Stimulated activated CD8-positive, alpha-beta memory T cell treated with anti-CD3 and anti-CD28 coated beads, Interleukin-15, amount 100 ng/mL, for 48 hours (primary cell): ENCODE measurements around the gene FNBP1.
"Not testable (repeated sequence)": the region's sequence is repeated elsewhere in the genome, so short reads cannot be mapped to it uniquely, and the experiment has no call there.

ENCODE experiments used
- DNase-seq, 2 donors: peaks; one replicate each; pipeline ENCODE4 v3.0.0-alpha.2; 2020; ENCODE audit warnings: low read depth in 2 of 2

Gene FNBP1

DNA sequence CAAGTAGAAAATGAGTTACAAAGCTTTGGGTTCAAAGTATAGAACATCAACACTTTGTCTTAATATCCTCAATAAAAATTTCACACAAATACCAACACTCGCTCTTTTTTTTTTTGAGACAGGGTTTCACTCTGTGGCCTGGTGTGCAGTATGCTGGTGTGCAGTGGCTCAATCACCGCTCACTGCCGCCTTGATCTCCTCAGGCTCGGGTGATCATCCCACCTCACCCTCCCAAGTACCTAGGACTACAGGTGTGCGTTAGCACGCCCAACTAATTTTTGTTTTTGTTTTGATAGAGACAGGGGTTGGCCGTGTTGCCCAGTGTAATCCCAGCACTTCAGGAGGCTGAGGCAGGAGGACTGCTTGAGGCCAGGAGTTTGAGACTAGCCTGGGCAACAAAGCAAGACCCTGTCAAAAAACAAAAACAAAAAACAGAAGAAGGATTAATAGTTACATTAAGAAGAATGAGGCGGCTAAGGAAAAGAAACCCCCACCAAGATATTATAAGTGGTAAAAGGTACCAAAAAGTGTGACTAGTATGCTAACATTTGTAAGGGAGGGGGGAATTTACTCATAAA is 20.3 kb downstream of the FNBP1 start:
- DNase-seq, result no peak

DNA sequence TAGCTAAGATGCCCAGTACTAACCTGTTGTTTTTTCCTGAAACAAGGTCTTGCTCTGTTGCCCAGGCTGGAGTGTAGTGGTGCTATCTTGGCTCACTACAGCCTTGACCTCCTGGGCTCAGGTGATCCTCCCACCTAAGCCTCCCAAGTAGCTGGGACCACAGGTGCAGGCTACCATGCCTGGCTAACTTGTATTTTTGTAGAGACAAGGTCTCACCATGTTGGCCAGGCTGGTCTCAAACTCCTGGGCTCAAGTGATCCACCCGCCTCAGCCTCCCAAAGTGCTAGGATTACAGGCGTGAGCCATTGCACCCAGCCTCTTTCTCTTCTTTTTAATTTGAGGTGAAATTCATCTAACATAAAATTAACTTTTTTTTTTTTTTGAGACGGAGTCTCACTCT is 21.1 kb downstream of the FNBP1 start:
- not testable (repeated sequence) for DNase-seq

DNA sequence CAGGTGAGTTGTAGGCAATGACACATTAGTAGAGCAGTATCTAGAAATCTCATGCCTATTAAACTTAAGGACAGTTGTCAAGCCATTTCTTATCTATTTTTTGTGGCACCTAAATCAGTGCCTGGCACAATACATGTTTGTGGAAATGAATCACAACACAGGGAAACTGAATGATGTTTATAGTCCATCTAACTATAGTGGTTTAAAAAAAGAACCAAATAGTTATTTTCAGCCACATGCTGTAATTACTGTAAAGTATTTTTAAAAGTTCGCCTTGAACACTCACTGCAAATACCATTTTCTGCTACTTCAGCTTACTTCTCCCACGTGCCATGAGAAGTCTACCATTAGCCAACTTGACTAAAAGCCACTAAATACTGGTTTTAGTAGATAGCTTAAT is 21.9 kb downstream of the FNBP1 start:
- no peak for DNase-seq

DNA sequence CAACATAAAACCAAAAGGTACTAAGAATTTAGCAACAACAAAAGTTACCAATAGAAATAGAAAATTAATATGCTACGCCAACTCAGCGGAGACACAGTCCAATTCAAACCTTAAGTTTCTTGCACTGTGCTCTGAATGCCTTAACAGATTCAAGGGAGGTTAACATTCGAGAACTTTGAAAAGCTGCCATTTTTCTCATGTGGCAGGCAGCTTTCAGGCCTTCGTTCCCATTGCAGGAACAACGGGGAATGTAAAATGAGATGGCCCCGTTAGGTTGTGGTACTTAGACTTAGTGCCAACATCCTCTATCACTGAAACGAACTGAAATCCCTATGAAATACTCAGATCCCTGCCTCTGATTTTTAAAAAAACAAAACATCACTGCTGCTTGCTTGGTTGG is 22.4 kb downstream of the FNBP1 start:
- DNase-seq, result no peak

DNA sequence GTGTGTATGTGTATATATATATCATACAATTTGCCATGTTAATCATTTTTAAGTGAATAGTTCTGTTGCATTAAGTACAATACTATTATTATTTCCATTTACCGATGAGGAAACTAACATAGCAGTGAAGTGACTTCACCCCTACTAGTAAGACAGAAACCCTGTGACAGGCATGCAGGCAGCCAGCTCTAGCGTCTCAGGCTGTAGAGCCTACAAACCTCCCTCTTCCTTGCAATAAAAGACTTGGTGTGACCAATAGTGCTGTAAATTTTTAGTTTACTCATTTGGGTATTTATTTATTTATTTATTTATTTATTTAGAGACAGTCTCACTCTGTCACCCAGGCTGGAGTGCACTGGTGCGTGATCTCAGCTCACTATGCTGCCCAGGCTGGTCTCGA is 24.7 kb downstream of the FNBP1 start:
- DNase-seq, result no peak

DNA sequence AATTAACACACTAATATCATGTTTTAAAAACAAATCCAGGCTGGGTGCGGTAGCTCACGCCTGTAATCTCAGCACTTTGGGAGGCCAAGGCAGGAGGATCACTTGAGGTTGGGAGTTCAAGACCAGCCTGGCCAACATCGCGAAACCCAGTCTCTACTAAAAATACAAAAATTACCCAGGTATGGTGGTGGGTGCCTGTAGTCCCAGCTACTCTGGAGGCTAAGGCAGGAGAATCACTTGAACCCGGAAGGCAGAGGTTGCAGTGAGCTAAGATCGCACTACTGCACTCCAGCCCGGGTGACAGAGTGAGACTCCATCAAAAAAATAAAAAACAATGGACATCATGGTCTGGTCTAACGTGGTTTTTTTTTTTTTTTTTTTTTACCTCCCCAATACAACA is 25.5 kb downstream of the FNBP1 start:
- not testable (repeated sequence) for DNase-seq

DNA sequence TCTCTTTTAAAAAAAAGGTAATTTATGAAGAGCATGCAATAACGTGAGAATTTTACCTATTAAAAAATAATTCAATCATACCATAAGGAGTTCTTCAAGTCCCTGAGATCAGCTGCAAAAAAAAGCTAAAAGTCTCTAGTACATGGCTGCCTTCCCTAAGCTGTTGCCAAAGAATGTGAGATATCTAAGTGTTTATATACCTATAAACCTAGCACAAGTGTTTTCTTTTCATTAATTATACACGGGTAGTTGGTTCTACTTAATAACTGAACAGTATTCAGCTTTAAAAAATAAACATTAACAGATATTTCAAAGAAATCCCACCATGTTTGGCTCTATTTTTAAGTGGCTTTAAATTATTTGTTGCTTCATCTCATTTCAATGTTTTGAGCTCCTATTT is 25.9 kb downstream of the FNBP1 start:
- DNase-seq, result no peak

DNA sequence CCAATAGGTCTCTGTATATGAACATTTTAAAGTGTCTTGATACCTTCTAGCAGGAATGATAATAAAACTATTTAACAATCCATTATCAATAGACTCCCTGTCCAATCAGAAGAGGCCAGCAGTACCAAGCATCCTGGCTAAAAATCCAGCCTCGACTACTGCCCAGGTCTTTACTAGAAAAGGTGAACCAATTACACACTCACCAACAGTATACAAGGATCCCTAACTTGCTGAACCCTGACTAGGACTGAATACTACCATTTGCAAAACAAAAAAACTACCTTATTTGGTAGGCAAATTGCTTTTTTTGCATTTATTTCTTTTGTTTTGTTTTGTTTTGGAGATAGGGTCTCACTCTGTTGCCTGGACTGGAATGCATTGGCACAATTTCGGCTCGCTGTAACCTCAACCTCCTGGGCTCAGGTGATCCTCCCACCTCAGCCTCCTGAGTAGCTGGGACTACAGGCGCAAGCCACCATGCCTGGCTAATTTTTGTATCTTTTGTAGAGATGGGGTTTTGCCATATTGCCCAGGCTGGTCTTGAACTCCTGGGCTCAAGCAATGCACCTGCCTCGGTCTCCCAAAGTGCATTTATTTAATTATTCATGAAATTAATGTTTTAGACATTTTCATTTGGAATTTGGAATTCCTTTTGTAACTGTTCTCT is 27.5 kb downstream of the FNBP1 start:
- no peak for DNase-seq

DNA sequence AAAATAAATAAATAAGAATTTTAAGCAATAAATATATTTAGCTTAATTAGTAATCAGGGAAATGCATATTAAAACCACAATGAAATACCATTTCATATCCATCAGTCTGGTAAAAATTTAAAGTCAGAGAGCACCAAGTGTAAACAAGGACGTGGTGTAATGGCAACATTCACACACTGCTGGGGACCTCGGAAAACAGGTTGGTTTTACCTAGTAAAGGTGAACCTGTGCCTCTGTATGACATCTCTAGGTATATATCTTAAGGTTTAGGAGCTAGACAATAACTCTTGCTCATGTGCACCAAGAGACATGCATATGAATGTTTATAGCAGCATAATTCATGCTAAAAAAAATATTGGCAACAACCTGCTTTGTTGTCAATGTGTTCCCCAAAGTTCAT is 29.7 kb downstream of the FNBP1 start:
- DNase-seq, result no peak

DNA sequence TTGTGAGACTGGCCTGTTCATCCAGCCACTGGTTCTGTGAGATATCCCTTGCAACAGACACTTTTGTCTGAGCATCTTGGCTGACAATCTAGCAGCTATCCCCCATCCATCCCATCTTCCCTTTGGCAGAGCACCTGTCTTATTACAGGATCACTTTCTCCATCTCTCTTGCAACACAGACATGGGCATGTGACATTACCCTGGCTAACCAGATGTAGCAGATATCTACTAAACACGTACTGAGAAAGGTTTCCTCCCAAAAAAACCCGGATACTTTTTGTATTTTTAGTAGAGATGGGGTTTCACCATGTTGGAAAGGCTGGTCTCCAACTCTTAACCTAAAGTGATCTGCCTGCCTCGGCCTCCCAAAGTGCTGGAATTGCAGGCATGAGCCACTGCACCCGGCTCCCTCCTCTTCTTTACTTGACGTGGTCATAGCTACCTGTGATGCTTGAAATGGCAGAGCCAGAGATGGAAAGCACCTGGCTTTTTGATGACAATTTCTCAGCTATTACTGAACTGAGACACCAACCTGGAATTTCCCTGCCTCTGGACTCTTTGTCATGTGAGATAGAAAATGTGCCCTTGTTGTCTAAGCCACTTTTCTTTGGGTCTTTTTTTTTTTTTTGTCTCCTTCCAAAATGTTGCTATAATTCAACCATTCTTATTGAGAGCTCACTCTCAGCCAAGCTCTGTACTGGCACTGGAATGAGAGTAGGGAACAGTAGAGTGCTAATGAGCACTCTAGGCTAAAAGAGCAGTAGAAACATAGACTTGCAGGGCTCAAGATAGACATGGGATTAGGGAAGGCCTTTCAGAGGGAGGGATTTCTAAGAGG is 32.6 kb downstream of the FNBP1 start:
- DNase-seq, result no peak

DNA sequence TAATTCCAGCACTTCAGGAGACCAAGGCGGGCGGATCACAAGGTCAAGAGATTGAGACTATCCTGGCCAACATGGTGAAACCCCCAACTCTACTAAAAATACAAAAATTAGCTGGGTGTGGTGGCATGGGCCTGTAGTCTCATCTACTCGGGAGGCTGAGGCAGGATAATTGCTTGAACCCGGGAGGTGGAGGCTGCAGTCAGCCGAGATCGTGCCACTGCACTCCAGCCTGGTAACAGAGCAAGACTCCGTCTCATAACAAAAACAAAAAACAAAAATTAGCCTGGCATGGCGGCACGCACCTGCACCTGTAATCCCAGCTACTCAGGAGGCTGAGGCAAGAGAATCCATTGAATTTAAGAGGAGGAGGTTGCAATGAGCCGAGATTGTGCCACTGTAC is 33.4 kb downstream of the FNBP1 start:
- DNase-seq, result not testable (repeated sequence)

DNA sequence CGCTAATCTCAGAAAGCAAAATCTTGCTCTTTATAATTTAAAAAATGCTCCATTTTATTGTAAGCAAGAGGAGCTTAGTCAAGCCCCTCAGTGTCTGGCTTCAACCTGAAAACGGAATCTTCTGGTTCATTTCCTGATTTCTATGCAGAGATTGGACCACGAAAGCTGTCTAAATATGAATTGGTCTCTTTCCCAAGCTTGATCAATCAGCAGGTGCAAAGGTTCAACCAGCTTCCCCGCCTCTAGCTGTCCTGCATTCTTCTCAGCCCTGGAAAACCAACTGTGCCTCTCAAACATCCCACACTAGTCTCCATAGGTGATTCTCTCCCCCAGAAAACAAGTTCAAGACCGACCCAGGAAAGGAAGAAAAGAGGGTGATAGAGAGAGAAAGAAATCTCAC is 34.5 kb downstream of the FNBP1 start:
- no peak for DNase-seq

DNA sequence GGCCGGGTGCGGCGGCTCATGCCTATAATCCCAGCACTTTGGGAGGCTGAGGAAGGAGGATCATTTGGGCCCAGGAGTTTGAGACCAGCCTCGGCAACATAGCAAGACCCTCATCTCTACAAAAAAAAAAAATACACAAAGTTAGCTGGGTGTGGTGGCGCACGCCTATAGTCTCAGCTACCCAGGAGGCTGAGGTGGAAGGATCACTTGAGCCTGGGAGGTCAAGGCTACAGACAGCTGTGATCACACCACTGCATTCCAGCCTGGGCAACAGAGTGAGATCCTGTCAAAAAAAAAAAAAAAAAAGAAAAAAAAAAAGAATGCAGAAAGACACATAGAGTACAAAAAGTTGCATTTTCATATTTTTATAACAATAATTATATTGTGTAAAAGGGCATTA is 36.0 kb downstream of the FNBP1 start:
- not testable (repeated sequence) for DNase-seq

DNA sequence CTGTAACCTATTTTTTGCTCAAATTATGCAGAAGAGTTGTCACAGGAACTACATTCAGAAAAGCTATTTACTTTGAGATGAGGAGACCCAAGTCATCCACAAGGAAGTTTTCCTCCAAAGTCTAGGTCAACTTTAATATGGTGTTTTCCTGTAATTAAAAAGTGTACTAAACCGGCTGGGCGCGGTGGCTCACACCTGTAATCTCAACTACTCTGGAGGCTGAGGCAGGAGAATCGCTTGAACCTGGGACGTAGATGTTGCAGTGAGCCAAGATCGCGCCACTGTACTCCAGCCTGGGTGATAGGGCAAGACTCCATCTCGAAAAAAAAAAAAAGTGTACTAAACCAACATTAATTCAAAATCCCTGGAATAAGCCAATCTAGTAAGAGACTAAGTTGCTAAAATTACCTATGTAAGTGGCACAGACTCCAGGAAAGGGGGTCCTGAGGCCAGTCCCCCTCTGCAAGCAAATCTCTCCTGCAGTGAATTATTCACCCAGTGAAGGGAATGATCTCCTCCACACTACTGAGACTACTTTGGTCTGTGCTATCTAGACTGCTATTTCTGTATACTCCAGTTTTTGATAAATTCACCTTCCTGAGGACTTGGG is 38.9 kb downstream of the FNBP1 start:
- DNase-seq, result no peak

DNA sequence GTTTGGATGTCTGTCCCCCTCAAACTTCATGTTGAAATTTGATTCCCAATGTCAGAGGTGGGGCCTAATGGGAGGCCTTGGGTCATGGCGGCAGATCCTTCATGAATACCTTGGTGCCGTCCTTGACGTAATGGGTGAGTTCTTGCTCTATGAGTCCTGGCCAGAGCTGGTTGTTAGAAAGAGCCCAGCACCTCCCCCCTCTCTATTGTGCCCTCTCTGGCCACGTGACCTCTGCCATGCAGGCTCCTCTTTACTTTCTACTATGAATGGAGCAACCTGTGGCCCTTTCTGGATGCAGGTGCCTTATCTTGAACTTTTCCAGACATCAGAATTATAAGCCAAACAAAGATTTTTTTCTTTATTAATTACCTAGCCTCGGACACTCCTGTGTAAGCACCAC is 40.7 kb downstream of the FNBP1 start:
- no peak for DNase-seq

DNA sequence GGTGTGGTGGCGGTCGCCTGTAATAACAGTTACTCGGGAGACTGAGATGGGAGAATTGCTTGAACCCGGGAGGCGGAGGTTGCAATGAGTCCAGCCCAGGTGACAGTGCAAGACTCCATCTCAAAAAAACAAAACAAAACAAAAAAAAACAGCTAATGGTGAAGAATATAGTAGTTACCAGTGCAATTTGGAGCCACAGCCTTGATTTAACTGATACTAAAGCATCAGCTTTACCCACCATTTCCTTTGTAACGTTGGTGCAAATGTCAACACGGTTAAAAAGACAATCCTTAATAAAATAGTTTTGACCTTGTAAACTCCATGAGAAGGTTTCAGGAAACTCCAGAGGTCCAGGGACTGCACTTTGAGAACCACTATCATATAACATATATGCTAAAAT is 41.8 kb downstream of the FNBP1 start:
- DNase-seq, result no peak

DNA sequence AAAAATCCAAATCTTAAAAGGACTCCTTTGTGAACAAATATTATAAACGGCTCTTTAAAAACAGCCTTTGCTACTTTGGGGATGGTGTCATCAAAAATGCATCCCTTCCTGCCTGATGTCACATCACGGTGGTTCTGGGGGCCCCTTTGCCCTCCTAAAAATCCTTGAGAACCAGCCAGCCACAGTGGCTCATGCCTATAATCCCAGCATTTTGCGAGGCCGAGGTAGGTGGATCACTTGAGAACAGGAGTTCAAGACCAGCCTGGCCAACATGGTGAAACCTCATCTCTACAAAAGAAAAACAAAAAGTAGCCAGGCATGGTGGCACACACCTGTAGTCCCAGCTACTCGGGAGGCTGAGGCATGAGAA is 43.9 kb downstream of the FNBP1 start:
- DNase-seq, result no peak

DNA sequence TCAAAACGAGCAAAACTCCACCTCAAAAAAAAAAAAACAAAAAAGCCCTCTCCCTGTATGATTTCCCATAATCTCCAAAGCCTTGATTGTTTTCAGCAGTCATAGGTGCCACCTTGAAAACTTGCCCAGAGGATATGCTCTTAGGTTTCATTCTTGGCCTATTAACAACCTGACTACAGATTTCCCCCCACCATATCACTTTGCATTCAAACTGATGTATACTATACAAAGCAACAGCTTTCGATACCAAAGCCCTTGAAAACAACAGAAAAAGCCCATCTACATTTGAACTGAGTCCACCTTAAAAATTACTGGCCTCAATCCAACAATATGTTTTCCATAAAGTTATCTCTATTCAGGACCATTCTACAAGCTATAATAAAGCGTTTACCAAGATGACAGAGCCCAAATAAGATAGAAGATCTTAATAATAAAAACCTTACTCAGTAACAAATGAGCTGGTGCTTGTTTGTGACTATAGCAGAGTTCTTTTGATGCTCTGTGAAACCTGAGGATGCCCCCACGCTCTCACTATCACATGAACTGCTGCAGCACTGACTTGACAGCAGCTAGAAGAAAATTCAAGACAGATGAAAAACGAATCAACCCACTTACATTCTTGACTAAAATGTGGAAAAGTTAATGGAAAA is 44.4 kb downstream of the FNBP1 start:
- no peak for DNase-seq

DNA sequence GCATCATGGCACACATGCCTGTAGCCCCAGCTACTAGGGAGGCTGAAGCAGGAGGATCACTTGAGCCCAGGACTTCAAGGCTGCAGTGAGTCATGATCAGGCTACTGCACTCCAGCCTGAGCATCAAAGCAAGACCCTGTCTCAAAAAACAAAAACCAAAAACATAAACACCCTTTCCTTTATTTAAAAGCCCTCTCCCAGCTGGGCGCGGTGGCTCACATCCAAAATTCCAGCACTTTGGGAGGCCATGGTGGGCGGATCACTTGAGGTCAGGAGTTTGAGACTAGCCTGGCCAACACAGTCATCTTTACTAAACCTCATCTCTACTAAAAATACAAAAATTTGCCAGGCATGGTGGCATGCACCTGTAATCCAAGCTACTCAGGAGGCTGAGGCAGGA is 45.3 kb downstream of the FNBP1 start:
- DNase-seq, result not testable (repeated sequence)

DNA sequence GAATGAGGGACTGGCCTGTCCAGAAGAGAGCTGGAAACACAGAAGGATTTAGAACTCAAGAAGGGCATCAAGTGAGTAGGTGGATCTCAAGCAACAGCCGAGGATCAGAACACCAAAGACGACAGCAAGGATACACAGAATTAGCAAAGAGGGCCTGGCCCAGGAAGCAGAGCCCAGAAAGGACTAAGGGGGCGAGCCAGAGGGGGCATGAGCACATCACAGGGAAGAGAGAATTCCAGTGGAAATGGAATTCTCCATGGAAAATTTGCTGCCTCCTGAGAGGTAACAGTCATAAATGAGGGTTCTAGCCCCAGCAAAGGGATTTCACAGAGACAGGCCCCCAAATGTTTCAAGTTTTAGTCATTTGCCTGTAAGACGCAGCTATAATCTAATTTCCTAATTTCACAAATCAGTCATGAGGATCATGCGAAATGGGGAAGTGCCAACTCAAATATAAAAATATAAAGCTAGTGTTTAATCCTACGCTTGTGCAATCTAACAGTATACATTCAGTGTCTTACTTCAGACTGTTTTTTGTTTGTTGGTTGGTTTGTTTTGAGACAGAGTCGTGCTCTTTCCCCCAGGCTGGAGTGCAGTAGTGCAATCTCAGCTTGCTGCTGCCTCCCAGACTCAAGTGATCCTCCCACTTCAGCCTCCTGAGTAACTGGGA is 46.7 kb downstream of the FNBP1 start:
- no peak for DNase-seq

DNA sequence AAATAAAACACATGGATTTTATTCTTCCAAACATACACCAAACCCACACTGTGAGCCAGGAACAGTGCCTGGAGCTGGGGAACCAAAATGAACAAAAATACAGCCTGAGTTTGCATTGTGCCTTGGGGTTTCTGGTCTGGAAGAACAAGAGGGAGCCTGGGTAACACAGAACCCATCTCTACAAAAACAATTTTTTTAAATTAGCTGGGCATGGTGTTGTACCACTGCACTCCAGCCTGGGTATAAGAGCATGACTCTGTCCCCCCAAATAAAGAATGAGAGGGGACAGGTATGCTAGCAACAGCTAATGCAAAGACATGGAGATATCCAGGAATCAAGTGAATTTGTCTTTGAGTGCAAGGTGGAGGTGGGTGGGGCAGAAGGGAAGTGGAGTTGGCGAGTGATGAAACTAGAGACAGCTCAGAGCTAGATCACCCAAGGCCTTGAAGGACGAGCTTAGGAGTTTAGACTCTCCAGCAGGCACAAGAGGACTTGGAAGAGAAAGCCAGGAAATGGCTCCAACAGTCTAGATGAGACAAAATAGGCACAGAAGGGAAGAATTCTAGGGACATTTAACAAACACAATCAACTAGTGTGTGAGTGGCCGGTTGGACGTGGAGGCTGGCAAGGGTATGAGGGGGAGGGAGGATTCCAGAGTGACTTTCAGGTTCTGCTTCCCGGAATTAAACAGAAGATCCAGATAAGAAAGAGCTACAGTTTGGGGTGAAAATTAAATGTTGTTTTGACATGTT is 47.4 kb downstream of the FNBP1 start:
- DNase-seq, result no peak
